H9 (cell line): ENCODE data around the gene ANKUB1. TPM values are rescaled to one million over a fixed set of nuclear protein-coding genes. Genes with fewer than 3 reads are reported as not detected.
A peak's percentile ranks its signal among the peaks of the same experiment; 100 is the strongest.

ENCODE experiments used
- DNase-seq: peaks from one replicate; pipeline ENCODE4 v3.0.0-alpha.2; 2017
- H2AFZ ChIP-seq: one replicate; pipeline ENCODE4 v1.6.1; 2013; ENCODE audit warnings: mild to moderate bottlenecking, low read length, control low read depth, moderate library complexity
- H2AK5ac ChIP-seq: 2 replicates; pipeline ENCODE4 v1.6.1; 2013; ENCODE audit warnings: low read length, control low read depth, mixed read lengths; ENCODE audit not compliant: insufficient read length
- H2BK120ac ChIP-seq: one replicate; pipeline ENCODE4 v1.6.1; 2013; ENCODE audit warnings: low read depth, mild to moderate bottlenecking, low read length, control low read depth, inconsistent platforms; ENCODE audit not compliant: poor library complexity, severe bottlenecking
- H2BK12ac ChIP-seq: 2 replicates; pipeline ENCODE4 v1.6.1; 2013; ENCODE audit warnings: low read length, control low read depth, mixed read lengths, low read depth; ENCODE audit not compliant: insufficient read length
- H2BK15ac ChIP-seq: 2 replicates; pipeline ENCODE4 v1.6.1; 2013; ENCODE audit warnings: low read depth, low read length, control low read depth
- H2BK20ac ChIP-seq: one replicate; pipeline ENCODE4 v1.6.1; 2013; ENCODE audit warnings: low read depth, mild to moderate bottlenecking, low read length, control low read depth, inconsistent platforms; ENCODE audit not compliant: poor library complexity, severe bottlenecking
- H2BK5ac ChIP-seq: 2 replicates; pipeline ENCODE4 v1.6.1; 2013; ENCODE audit warnings: low read length, control low read depth, mixed read lengths; ENCODE audit not compliant: insufficient read length
- H3K14ac ChIP-seq: 2 replicates; pipeline ENCODE4 v1.6.1; 2013; ENCODE audit warnings: low read length, control low read depth; ENCODE audit not compliant: insufficient read depth
- H3K18ac ChIP-seq: 2 replicates; pipeline ENCODE4 v1.6.1; 2013; ENCODE audit warnings: low read depth, mild to moderate bottlenecking, mixed read lengths, low read length, control low read depth; ENCODE audit not compliant: insufficient read length
- H3K23ac ChIP-seq: 2 replicates; pipeline ENCODE4 v1.6.1; 2013; ENCODE audit warnings: low read length, control low read depth, mixed read lengths, low read depth; ENCODE audit not compliant: insufficient read length
- H3K23me2 ChIP-seq: 2 replicates; pipeline ENCODE4 v1.6.1; 2013; ENCODE audit warnings: low read depth, mild to moderate bottlenecking, mixed read lengths, low read length, control low read depth; ENCODE audit not compliant: insufficient read length, poor library complexity, severe bottlenecking
- H3K27ac ChIP-seq: 2 replicates; pipeline ENCODE4 v1.5.1; 2013; ENCODE audit warnings: low read length, control low read depth, mixed read lengths, low read depth; ENCODE audit not compliant: insufficient read length
- H3K27me3 ChIP-seq: 2 replicates; pipeline ENCODE4 v1.6.1; 2013; ENCODE audit warnings: low read length, control low read depth, inconsistent platforms; ENCODE audit not compliant: insufficient read depth
- H3K4ac ChIP-seq: 2 replicates; pipeline ENCODE4 v1.6.1; 2013; ENCODE audit warnings: low read depth, mild to moderate bottlenecking, control low read depth, inconsistent platforms, low read length, moderate library complexity
- H3K4me1 ChIP-seq: 2 replicates; pipeline ENCODE4 v1.6.1; 2013; ENCODE audit warnings: low read length, control low read depth, inconsistent platforms; ENCODE audit not compliant: insufficient read depth
- H3K4me2 ChIP-seq: 2 replicates; pipeline ENCODE4 v1.6.1; 2013; ENCODE audit warnings: low read length, control low read depth, mixed read lengths; ENCODE audit not compliant: insufficient read length, insufficient read depth
- H3K56ac ChIP-seq: 2 replicates; pipeline ENCODE4 v1.6.1; 2013; ENCODE audit warnings: low read depth, mild to moderate bottlenecking, mixed read lengths, low read length, control low read depth; ENCODE audit not compliant: insufficient read length
- H3K79me1 ChIP-seq: 2 replicates; pipeline ENCODE4 v1.6.1; 2013; ENCODE audit warnings: low read depth, mild to moderate bottlenecking, moderate library complexity, low read length, control low read depth, inconsistent platforms; ENCODE audit not compliant: insufficient read depth, poor library complexity, severe bottlenecking
- H3K79me2 ChIP-seq: 2 replicates; pipeline ENCODE4 v1.6.1; 2013; ENCODE audit warnings: low read length, control low read depth, inconsistent platforms; ENCODE audit not compliant: insufficient read depth
- H3K9ac ChIP-seq: 2 replicates; pipeline ENCODE4 v1.6.1; 2013; ENCODE audit warnings: low read length, control low read depth, mixed read lengths; ENCODE audit not compliant: insufficient read length; ENCODE audit errors: extremely low read depth
- H3K9me3 ChIP-seq: one replicate; pipeline ENCODE4 v1.6.1; 2013; ENCODE audit warnings: low read depth, low read length, inconsistent platforms; ENCODE audit not compliant: control insufficient read depth
- H3T11ph ChIP-seq: one replicate; pipeline ENCODE4 v1.6.1; 2013; ENCODE audit warnings: mild to moderate bottlenecking, low read length, control low read depth, inconsistent platforms
- H4K20me1 ChIP-seq: one replicate; pipeline ENCODE4 v1.6.1; 2013; ENCODE audit not compliant: control insufficient read depth, insufficient read length, insufficient read depth
- H4K5ac ChIP-seq: 2 replicates; pipeline ENCODE4 v1.6.1; 2013; ENCODE audit warnings: low read depth, mild to moderate bottlenecking, mixed read lengths, low read length, control low read depth; ENCODE audit not compliant: insufficient read length
- H4K8ac ChIP-seq: replicated peaks from 2 replicates; pipeline ENCODE4 v1.6.1; 2013; ENCODE audit warnings: low read length, control low read depth, mixed read lengths, low read depth; ENCODE audit not compliant: insufficient read length
- H4K91ac ChIP-seq: 2 replicates; pipeline ENCODE4 v1.6.1; 2013; ENCODE audit warnings: low read depth, mild to moderate bottlenecking, moderate library complexity, mixed read lengths, low read length, control low read depth; ENCODE audit not compliant: insufficient read length
- H3K27ac Mint-ChIP-seq, 3 experiments: 2 replicates in 2 of 3; 3 replicates in 1 of 3; pipeline ENCODE4 v1.8.0; 2020 to 2021; ENCODE audit warnings: mixed read lengths in 3 of 3, mild to moderate bottlenecking in 1 of 3, moderate library complexity in 1 of 3
- H3K27me3 Mint-ChIP-seq: 2 replicates; pipeline ENCODE4 v1.8.0; 2021; ENCODE audit warnings: low read depth, mild to moderate bottlenecking, moderate library complexity, mixed read lengths
- H3K36me3 Mint-ChIP-seq, 3 experiments: 2 replicates in 2 of 3; 3 replicates in 1 of 3; pipeline ENCODE4 v1.8.0; 2020 to 2021; ENCODE audit warnings: low read depth in 3 of 3, mixed read lengths in 3 of 3; ENCODE audit not compliant: insufficient read depth in 1 of 3
- H3K4me1 Mint-ChIP-seq, 2 experiments: 2 replicates each; pipeline ENCODE4 v1.8.0; 2020; ENCODE audit warnings: mixed read lengths in 2 of 2
- H3K4me3 Mint-ChIP-seq, 2 experiments: 2 replicates in 1 of 2; 3 replicates in 1 of 2; pipeline ENCODE4 v1.8.0; 2020 to 2021; ENCODE audit warnings: mild to moderate bottlenecking in 2 of 2, mixed read lengths in 2 of 2, moderate library complexity in 1 of 2
- H3K9me3 Mint-ChIP-seq, 2 experiments: 2 replicates in 1 of 2; 3 replicates in 1 of 2; pipeline ENCODE4 v1.8.0; 2020; ENCODE audit warnings: mild to moderate bottlenecking in 2 of 2, mixed read lengths in 2 of 2, moderate library complexity in 1 of 2
- WGBS: extraction: QIAGEN DNeasy Blood & Tissue Kit; methylation state at CpG from one replicate; pipeline ENCODE4 v1.1.7; 2013; ENCODE audit warnings: missing lambda C conversion rate, low lambda C conversion rate, mixed read lengths; ENCODE audit not compliant: insufficient read length; ENCODE audit errors: extremely low coverage; 5-methylcytosine and 5-hydroxymethylcytosine counted together
- total RNA-seq: library from RNA; stranded (reverse); gene quantifications from 2 replicates; pipeline ENCODE4 v1.2.1, GENCODE V29; 2021
- TF ChIP-seq, protein P1 (sequence below): fragments of 200-600 bp; sonication (generic); conservative IDR thresholded peaks from 3 replicates; pipeline ENCODE4 v1.8.0; 2021; ENCODE audit warnings: antibody characterized with exemption, mild to moderate bottlenecking

The ANKUB1 gene
- total RNA-seq, 1 experiment from 2014 or later, result not detected

DNA sequence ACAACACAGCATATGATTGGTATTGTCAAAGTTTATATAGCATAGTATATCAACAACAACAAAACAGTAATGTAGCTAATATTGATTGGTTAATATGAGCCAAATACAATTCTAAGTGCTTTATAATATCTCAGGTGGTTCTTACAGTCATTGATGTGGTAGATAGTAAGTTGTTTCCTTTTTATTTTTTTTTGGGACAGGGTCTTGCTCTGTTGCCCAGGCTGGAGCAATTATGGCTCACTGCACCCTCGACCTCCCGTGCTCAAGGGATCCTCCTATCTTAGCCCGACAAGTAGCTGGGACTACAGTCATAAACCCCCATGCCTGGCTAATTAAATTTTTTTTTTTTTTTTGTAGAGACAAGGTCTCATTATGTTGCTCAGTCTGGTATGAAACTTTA, 23.4 kb upstream of the ANKUB1 start:
- H3K23ac ChIP-seq, result no peak overlapping the region
- no peak overlapping the region for H3K4me2 ChIP-seq
- no peak for DNase-seq
- H2BK120ac ChIP-seq, result no peak overlapping the region
- no peak overlapping the region for H2BK15ac ChIP-seq
- TF ChIP-seq, protein P1, sequence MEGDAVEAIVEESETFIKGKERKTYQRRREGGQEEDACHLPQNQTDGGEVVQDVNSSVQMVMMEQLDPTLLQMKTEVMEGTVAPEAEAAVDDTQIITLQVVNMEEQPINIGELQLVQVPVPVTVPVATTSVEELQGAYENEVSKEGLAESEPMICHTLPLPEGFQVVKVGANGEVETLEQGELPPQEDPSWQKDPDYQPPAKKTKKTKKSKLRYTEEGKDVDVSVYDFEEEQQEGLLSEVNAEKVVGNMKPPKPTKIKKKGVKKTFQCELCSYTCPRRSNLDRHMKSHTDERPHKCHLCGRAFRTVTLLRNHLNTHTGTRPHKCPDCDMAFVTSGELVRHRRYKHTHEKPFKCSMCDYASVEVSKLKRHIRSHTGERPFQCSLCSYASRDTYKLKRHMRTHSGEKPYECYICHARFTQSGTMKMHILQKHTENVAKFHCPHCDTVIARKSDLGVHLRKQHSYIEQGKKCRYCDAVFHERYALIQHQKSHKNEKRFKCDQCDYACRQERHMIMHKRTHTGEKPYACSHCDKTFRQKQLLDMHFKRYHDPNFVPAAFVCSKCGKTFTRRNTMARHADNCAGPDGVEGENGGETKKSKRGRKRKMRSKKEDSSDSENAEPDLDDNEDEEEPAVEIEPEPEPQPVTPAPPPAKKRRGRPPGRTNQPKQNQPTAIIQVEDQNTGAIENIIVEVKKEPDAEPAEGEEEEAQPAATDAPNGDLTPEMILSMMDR, result no peak
- no peak overlapping the region for H2BK5ac ChIP-seq
- no peak overlapping the region for H3K27ac ChIP-seq
- no peak overlapping the region for H3K14ac ChIP-seq
- H3K9ac ChIP-seq, result no peak overlapping the region
- peak overlapping the region in 1 of 3 experiments; percentile 8; a peak in 1 of 7 replicates for H3K27ac Mint-ChIP-seq
- H3K56ac ChIP-seq, result no peak overlapping the region
- H3K9me3 ChIP-seq, result no peaks in the 10 kb centered on the region
- no peak overlapping the region for H4K5ac ChIP-seq
- no peak overlapping the region for H3K4ac ChIP-seq
- no peak overlapping the region for H4K8ac ChIP-seq
- peaks cover 3% of the 10 kb centered on the region for H3K79me1 ChIP-seq
- H3K9me3 Mint-ChIP-seq, result no peaks in the 10 kb centered on the region; a peak in 1 of 5 replicates
- H3K18ac ChIP-seq, result no peak overlapping the region
- no peak overlapping the region for H2AFZ ChIP-seq
- peaks cover 40% of the 10 kb centered on the region in 2 experiments for H3K4me1 Mint-ChIP-seq
- H3K36me3 Mint-ChIP-seq, result 0 out of 7 replicates have a peak, but pooled peaks cover 0 to 4% (median 0%) of the 10 kb centered on the region in 3 experiments
- H2AK5ac ChIP-seq, result no peak overlapping the region
- H4K91ac ChIP-seq, result no peak overlapping the region
- WGBS, result no CpG with 5 or more reads among the region's 3 CpGs
- H2BK20ac ChIP-seq, result no peak overlapping the region
- H3K4me1 ChIP-seq, result no peaks in the 10 kb centered on the region
- H3K79me2 ChIP-seq, result peaks cover 27% of the 10 kb centered on the region; the same call in 1 of the 2 replicates
- no peak overlapping the region for H3K4me3 Mint-ChIP-seq
- no peaks in the 10 kb centered on the region for H3K27me3 ChIP-seq
- no peaks in the 10 kb centered on the region for H4K20me1 ChIP-seq
- H2BK12ac ChIP-seq, result no peak overlapping the region
- no peak overlapping the region for H3T11ph ChIP-seq
- H3K27me3 Mint-ChIP-seq, result no peaks in the 10 kb centered on the region
- peaks cover 10% of the 10 kb centered on the region for H3K23me2 ChIP-seq
